Hepatocyte (in vitro differentiated cells): Measurements from ENCODE around the gene CBX1.

ENCODE experiments used
- CTCF ChIP-seq: fragments of 200-600 bp; sonication (generic); IDR thresholded peaks from 2 replicates; pipeline ENCODE4 v1.5.1; 2016; ENCODE audit warnings: antibody characterized with exemption, mild to moderate bottlenecking; ENCODE audit not compliant: poor library complexity
- EZH2 ChIP-seq: fragments of 200-600 bp; sonication (generic); IDR thresholded peaks from 2 replicates; pipeline ENCODE4 v1.6.1; 2016; ENCODE audit warnings: antibody characterized with exemption, mild to moderate bottlenecking, borderline replicate concordance

GRCh38 chr17:48048384-48049126, 52.7 kb downstream of the CBX1 start:
- TF ChIP-seq CTCF (no peak), EZH2 (no peak)
